OCI-LY3 (cell line): ENCODE data around the gene BCL6.

Experiments used
- H2AFZ ChIP-seq: fragments of 200-600, 300-600 bp; shearing (Covaris generic); 2 replicates; pipeline ENCODE4 v1.6.0; 2014; ENCODE audit warnings: antibody characterized with exemption, low read depth, low read length
- H3K27ac ChIP-seq: fragments of 200-600, 300-600 bp; sonication (generic); 2 replicates; pipeline ENCODE4 v1.5.1; 2014; ENCODE audit warnings: mild to moderate bottlenecking, low read length, moderate library complexity, mixed read lengths
- H3K27me3 ChIP-seq: fragments of 200-600, 300-600 bp; sonication (generic); 2 replicates; pipeline ENCODE4 v1.6.1; 2014; ENCODE audit warnings: low read depth, low read length, mixed read lengths
- H3K36me3 ChIP-seq: fragments of 200-600, 300-600 bp; sonication (generic); replicated peaks from 2 replicates; pipeline ENCODE3; 2014; ENCODE audit warnings: low read depth, low read length, mixed read lengths
- H3K4me1 ChIP-seq: fragments of 300-600, 200-600 bp; sonication (generic); 2 replicates; pipeline ENCODE4 v1.6.1; 2014; ENCODE audit warnings: low read length, mixed read lengths
- H3K4me2 ChIP-seq: fragments of 200-600, 300-600 bp; sonication (generic); 2 replicates; pipeline ENCODE4 v1.6.1; 2014; ENCODE audit warnings: low read length, mixed read lengths
- H3K4me3 ChIP-seq: fragments of 300-600, 200-600 bp; sonication (generic); 2 replicates; pipeline ENCODE4 v1.5.1; 2014; ENCODE audit warnings: antibody characterized with exemption, mild to moderate bottlenecking, low read length, moderate library complexity
- H3K79me2 ChIP-seq: fragments of 300-600, 200-600 bp; shearing (Covaris generic); 2 replicates; pipeline ENCODE4 v1.6.1; 2014; ENCODE audit warnings: mild to moderate bottlenecking, low read length, mixed read lengths
- H3K9ac ChIP-seq: fragments of 300-600, 200-600 bp; shearing (Covaris generic); 2 replicates; pipeline ENCODE4 v1.6.0; 2014; ENCODE audit warnings: mild to moderate bottlenecking, low read length, moderate library complexity
- H3K9me3 ChIP-seq: fragments of 200-600, 300-600 bp; shearing (Covaris generic); 2 replicates; pipeline ENCODE4 v1.6.1; 2014; ENCODE audit warnings: low read length, mixed read lengths; ENCODE audit not compliant: insufficient read depth
- H4K20me1 ChIP-seq: fragments of 200-600, 300-600 bp; sonication (generic); 2 replicates; pipeline ENCODE4 v1.6.1; 2016; ENCODE audit warnings: low read length, mixed read lengths; ENCODE audit not compliant: insufficient read depth
- EZH2phosphoT487 ChIP-seq: fragments of 200-600 bp; shearing (Covaris generic); IDR thresholded peaks from 2 replicates; pipeline ENCODE4 v1.6.1; 2018; ENCODE audit warnings: antibody characterized with exemption, mixed run types, low read depth
- TF ChIP-seq, protein P1 (sequence below): fragments of 200-600, 300-600 bp; sonication (generic); IDR thresholded peaks from 2 replicates; pipeline ENCODE4 v1.5.1; 2014; ENCODE audit warnings: antibody characterized with exemption, low read length, low read depth

The BCL6 gene

DNA sequence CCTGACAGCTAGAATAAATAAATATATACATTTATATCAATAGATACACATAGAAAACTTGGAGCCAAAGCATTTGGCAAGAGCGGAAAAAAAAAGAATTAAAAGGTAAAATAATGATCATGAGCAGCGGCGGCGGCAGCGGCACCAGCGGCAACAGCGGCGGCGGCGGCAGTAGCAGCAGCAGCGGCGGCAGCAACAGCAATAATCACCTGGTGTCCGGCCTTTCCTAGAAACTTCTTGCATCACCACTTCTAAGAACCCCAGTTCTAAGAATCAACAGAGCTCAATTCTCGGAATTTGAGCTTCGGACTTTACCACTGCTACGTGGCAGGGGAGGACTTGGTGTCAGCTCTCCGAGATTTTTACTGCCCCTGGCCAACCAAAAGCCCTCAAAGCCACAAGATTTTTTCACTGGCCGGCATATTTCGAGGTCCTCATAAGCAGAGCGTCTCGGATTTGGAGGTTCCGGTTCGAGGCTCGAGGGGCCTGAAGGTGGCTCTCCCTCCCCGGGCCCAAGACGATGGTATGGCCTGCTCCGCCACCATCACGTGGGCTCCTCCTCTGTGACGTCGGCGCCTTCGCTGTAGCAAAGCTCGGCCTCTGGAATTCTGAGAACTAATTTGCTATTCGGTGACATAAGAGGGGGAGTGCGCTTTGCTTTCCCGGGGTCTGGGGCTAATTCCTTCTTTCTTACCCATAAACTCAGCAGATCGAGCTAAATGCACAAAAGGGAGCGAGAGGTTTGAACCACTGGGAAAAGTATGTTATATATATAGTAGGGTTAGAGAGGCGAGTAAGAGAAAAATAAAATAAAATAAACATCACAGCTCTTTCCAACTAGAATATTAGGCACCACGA is at the start of gene BCL6:
TSS of gene BCL6 (minus strand) at position 268 of the 858 bp plus-strand sequence. CDS start 11,775 bp downstream, outside the sequence.
- peak within 1 kb of the TSS; percentile 87 for H3K4me3 ChIP-seq
- H3K27me3 ChIP-seq = no peaks in the 10 kb centered on the region
- no peaks in the 10 kb centered on the region for H3K36me3 ChIP-seq
- peaks cover 58% of the 10 kb centered on the region for H3K79me2 ChIP-seq
- peaks cover 17% of the 10 kb centered on the region for H4K20me1 ChIP-seq
- peaks cover 46% of the 10 kb centered on the region for H3K4me1 ChIP-seq
- no peak for TF ChIP-seq EZH2phosphoT487
- TF ChIP-seq, protein P1, sequence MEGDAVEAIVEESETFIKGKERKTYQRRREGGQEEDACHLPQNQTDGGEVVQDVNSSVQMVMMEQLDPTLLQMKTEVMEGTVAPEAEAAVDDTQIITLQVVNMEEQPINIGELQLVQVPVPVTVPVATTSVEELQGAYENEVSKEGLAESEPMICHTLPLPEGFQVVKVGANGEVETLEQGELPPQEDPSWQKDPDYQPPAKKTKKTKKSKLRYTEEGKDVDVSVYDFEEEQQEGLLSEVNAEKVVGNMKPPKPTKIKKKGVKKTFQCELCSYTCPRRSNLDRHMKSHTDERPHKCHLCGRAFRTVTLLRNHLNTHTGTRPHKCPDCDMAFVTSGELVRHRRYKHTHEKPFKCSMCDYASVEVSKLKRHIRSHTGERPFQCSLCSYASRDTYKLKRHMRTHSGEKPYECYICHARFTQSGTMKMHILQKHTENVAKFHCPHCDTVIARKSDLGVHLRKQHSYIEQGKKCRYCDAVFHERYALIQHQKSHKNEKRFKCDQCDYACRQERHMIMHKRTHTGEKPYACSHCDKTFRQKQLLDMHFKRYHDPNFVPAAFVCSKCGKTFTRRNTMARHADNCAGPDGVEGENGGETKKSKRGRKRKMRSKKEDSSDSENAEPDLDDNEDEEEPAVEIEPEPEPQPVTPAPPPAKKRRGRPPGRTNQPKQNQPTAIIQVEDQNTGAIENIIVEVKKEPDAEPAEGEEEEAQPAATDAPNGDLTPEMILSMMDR = no peak
- H2AFZ ChIP-seq = peak within 1 kb of the TSS; percentile 69; the same call in 1 of the 2 replicates
- peak within 1 kb of the TSS; percentile 99 for H3K4me2 ChIP-seq
- H3K27ac ChIP-seq = peak within 1 kb of the TSS; percentile 84
- H3K9me3 ChIP-seq = no peaks in the 10 kb centered on the region
- peak within 1 kb of the TSS; percentile 91 for H3K9ac ChIP-seq

DNA sequence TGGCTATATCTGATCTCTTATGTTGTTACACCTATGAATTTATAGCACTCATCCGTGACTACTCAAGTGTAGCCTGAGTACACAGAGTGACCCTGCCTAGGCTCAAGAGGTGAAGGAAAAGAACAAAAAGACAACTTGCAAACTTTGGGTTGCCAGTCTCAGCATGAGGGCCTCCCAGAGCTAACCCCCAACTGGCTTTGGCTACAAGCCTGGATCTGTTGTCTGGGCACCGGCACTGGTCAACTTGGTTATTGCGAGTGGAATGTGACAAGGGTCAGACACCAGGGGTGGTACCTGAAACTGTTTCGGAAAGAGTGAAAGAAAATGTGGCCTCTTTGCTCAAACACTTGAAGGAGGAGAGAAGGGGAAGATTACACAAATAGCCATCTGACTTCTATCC is 49.5 kb upstream of the BCL6 start:
- Histone ChIP-seq H3K9me3 (no peaks in the 10 kb centered on the region), H3K4me1 (peaks cover 28% of the 10 kb centered on the region), H3K4me3 (no peak overlapping the region), H2AFZ (no peak overlapping the region), H3K9ac (no peak overlapping the region), H3K27ac (no peak overlapping the region), H3K79me2 (no peaks in the 10 kb centered on the region), H3K27me3 (0 out of 2 replicates have a peak, but pooled peaks cover 6% of the 10 kb centered on the region), H3K36me3 (no peaks in the 10 kb centered on the region), H3K4me2 (no peak overlapping the region), H4K20me1 (no peaks in the 10 kb centered on the region)
- TF ChIP-seq EZH2phosphoT487 = no peak
- TF ChIP-seq, protein P1 = no peak

DNA sequence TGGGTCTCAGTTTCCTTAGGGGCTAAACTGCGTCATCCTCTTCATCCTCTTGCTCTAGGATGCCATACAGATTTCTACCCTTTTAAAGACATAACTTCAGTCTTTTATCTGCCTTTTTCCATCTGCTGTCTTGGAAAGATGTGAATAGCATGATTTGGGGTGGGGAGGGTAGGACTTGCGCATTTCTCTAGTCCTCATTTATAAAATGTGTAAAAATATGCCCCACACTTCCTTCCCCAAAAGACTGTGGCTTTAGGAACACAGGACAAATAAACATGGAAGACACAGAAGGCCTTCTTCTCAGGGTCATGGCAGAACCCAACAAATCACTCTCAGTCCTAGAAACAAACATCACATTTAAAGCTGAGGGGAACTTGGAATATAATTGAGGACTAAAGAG is 48.4 kb upstream of the BCL6 start:
- Histone ChIP-seq H3K27ac (no peak overlapping the region), H3K36me3 (no peaks in the 10 kb centered on the region), H3K9me3 (no peaks in the 10 kb centered on the region), H3K4me2 (no peak overlapping the region), H3K4me1 (peaks cover 27% of the 10 kb centered on the region), H3K9ac (no peak overlapping the region), H3K4me3 (no peak overlapping the region), H3K79me2 (no peaks in the 10 kb centered on the region), H2AFZ (no peak overlapping the region), H3K27me3 (0 out of 2 replicates have a peak, but pooled peaks cover 6% of the 10 kb centered on the region), H4K20me1 (no peaks in the 10 kb centered on the region)
- no peak for TF ChIP-seq EZH2phosphoT487
- TF ChIP-seq, protein P1 = no peak

DNA sequence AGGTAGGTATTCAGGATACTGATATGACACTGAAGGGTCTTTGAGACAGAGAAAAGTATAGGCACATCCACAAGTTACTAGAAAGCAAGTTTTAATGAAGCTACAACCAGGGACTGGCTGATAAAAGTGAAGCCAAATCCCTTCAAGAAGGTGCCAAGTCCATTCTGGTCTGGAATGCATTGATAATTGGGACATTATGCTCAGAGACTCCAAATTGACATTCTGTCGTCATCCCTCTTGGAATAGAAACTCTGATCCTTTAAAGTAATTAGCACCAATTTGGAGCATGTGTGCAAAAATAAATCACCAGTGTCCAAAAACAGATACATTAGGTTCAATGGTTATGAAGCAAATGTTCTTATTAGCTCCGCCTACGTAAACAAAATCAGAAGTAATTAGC is 47.3 kb upstream of the BCL6 start:
- Histone ChIP-seq H2AFZ (no peak overlapping the region), H4K20me1 (no peaks in the 10 kb centered on the region), H3K36me3 (no peaks in the 10 kb centered on the region), H3K9ac (no peak overlapping the region), H3K9me3 (no peaks in the 10 kb centered on the region), H3K27ac (no peak overlapping the region), H3K79me2 (no peaks in the 10 kb centered on the region), H3K4me2 (no peak overlapping the region), H3K27me3 (0 out of 2 replicates have a peak, but pooled peaks cover 6% of the 10 kb centered on the region), H3K4me1 (peaks cover 27% of the 10 kb centered on the region), H3K4me3 (no peak overlapping the region)
- TF ChIP-seq, protein P1 = no peak
